Measurements from ENCODE around the gene MAPRE3.

The MAPRE3 gene

GRCh38 chr2:27049422-27050280, 79.2 kb downstream of the MAPRE3 start:
- no peak for DNase-seq

GRCh38 chr2:27050281-27050995, 80.0 kb downstream of the MAPRE3 start:
- peak; percentile 97 for DNase-seq

DNA sequence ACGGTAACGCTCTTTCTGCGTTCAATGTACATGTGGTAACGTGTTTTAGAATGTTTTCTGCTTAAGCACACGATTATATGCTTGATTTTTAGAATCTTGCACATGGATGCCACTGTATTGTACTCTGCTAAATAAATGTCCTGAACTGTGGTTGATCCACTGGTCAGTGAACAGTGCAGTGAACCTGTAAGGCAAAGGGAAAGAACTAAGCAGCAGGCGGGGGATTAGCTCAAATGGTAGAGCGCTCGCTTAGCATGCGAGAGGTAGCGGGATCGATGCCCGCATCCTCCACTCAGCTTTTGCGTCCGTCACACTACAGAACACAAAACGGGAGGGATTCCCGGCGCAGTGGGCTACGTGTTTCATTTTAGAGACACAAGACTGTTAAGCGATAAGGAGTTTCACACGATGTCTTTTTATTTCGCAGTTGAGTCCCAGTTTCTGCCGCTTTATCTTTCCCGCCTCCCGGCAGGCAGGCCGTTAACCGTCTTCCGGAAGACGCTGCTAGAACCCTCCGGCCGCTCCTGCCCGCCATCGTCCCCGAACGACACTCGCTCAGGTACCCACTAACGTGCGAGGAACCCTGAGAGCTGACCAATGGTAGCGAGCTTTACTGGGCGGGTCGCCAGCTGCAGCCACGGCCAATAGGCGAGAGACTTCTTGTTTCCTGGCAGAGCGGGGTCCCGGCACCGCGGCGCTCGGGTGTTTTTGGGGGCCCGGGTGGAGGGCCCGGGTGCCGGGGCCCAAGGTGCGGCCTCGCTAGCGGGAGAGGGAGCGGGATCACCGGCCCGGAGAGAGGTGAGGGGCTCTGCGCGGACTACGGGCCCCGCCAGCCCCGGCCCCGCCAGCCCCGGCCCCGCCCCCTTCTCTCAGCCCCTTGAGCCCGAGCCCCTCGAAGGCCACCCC, 80.8 kb downstream of the MAPRE3 start, which contains the start of gene AGBL5:
AGBL5 (plus strand) TSS at position 673 of the 906 bp plus-strand sequence. CDS start 1,291 bp downstream, outside the sequence.
- DNase-seq: peak; percentile 97

- peak; percentile 61 for DNase-seq
Observed at GRCh38 chr2:27051902-27052645, 81.6 kb downstream of the MAPRE3 start.

DNA sequence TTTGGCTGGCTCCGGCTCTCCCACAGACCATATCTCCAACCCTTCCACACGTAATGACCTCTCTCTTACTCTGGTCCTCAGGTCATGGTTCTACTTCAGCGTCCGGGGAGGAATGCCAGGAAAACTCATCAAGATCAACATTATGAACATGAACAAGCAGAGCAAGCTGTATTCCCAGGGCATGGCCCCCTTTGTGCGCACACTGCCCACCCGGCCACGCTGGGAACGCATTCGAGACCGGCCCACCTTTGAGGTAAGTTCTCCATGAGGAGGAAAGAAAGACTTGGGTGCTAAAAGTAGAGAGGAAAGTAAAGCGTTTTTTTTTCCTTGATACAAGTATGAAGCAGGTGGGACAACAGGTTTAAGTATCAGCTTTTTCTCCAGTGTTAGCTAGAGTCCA, 82.9 kb downstream of the MAPRE3 start:
- no peak for DNase-seq

GRCh38 chr2:27053776-27054175, 83.3 kb downstream of the MAPRE3 start:
- DNase-seq: no peak

GRCh38 chr2:27054721-27055120, 84.3 kb downstream of the MAPRE3 start:
- DNase-seq: no peak

DNA sequence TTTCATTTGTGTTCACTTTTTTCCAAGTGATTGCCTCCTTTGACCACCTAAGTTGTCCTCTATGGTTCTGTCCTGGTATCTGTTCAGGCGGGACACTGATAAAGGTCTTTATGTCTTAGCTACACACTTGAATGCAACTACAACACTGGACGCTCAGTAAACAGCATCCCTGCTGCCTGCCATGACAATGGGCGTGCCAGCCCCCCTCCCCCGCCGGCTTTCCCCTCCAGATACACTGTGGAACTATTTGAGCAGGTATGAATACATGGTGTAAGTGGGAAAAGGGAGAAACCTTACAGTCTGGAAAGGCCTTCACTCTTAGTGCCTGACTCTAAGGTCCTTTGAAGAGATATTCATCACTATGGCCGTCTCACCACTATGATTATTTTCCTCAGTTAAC, 86.7 kb downstream of the MAPRE3 start:
- no peak for DNase-seq

GRCh38 chr2:27058210-27058609, 87.8 kb downstream of the MAPRE3 start:
- no peak for DNase-seq

- no peak for DNase-seq
Observed at GRCh38 chr2:27059141-27059820, 88.8 kb downstream of the MAPRE3 start.

GRCh38 chr2:27060323-27060722, 89.9 kb downstream of the MAPRE3 start:
- DNase-seq: no peak

GRCh38 chr2:27065128-27065527, 94.7 kb downstream of the MAPRE3 start:
- DNase-seq: no peak

- DNase-seq: no peak
Observed at GRCh38 chr2:27067385-27067784, 96.9 kb downstream of the MAPRE3 start.

- DNase-seq: no peak
Observed at GRCh38 chr2:27069436-27069835, 99.0 kb downstream of the MAPRE3 start.

GRCh38 chr2:27069961-27070618, 99.7 kb downstream of the MAPRE3 start:
- DNase-seq: no peak

DNA sequence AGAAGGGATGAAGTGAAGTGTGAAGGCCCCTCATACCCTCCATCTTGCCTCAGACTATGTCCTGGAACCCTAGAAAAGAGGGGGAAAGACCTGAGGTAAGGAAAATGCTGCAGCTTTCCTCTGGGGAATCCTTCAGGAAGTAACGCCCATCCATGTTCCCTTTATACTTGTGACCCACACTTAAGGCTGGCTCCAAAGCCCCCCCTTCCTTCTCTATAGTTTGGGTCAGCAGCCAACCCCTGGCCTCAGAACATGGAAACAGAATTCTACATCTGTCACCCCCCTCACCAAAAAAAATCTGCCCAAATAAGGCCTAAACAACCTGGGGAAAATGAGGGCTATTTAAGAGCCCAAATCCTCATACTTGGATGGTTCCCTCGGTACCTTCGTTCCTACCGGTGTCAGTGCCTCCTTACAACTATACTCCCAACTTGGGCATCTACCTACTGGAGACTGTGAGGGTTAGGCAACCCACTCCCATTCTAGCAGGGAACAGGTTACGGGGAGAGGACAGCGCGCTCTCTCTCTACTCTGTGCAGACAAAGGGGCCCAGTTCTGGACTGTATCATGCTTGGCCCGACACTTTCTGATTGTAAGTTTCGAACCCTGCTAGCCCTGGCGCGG, 100.3 kb downstream of the MAPRE3 start:
- DNase-seq: no peak

- peak; percentile 96 for DNase-seq
Observed at GRCh38 chr2:27071277-27071989, 101.0 kb downstream of the MAPRE3 start, which contains the start of gene OST4. Gene OST4 (minus strand): TSS chr2:27071654.

- peak; percentile 85 for DNase-seq
Observed at GRCh38 chr2:27071990-27072830, 101.8 kb downstream of the MAPRE3 start.

DNA sequence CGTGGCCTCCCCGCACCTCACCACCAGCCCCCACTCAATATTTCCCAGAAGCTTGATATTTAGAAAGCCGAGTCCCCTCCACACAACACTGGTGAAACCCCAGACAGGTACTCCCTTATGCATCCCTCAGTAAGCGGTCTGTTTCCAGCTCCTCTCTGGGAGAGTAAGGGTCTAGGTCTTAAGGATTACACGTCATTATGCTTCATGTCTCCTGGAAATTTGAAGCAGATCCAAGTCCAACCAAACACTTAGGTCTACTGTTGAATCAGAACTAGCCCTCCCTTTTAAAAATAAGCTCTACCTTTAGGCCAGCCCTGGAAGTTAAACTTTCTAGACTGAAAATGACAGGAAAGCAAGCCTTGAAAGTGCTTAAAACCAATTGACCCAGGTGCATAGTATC, 102.5 kb downstream of the MAPRE3 start:
- no peak for DNase-seq
